ENCODE data around the gene MYBPHL.
A peak's percentile ranks its signal among the peaks of the same experiment; 100 is the strongest.

MYBPHL gene
- 0 to 1.4 (median 0) reads per million in 17 experiments for total RNA-seq

- DNase-seq, result no peak
Measured at GRCh38 chr1:109306832-109307273, at the start of gene MYBPHL. Gene MYBPHL, minus strand, starts transcription at chr1:109307011. Its CDS starts 20 bp downstream, at chr1:109306991.

- no peak for DNase-seq
Measured at GRCh38 chr1:109356505-109356904, 49.7 kb upstream of the MYBPHL start.

GRCh38 chr1:109354929-109355328, 48.1 kb upstream of the MYBPHL start:
- DNase-seq, result no peak

- DNase-seq, result no peak
Measured at GRCh38 chr1:109351457-109351856, 44.6 kb upstream of the MYBPHL start.

- DNase-seq, result no peak
Measured at GRCh38 chr1:109350655-109351054, 43.8 kb upstream of the MYBPHL start.

GRCh38 chr1:109350182-109350581, 43.4 kb upstream of the MYBPHL start:
- DNase-seq, result no peak

GRCh38 chr1:109347511-109347910, 40.7 kb upstream of the MYBPHL start:
- no peak for DNase-seq

GRCh38 chr1:109341944-109342930, 35.4 kb upstream of the MYBPHL start:
- no peak for DNase-seq

GRCh38 chr1:109338608-109339007, 31.8 kb upstream of the MYBPHL start:
- no peak for DNase-seq

- no peak for DNase-seq
Measured at GRCh38 chr1:109338091-109338490, 31.3 kb upstream of the MYBPHL start.

- no peak for DNase-seq
Measured at GRCh38 chr1:109335091-109335490, 28.3 kb upstream of the MYBPHL start.

GRCh38 chr1:109331113-109331512, 24.3 kb upstream of the MYBPHL start:
- peak in 1 of 4 experiments; percentile 16 for DNase-seq

GRCh38 chr1:109327285-109327684, 20.5 kb upstream of the MYBPHL start:
- DNase-seq, result no peak

GRCh38 chr1:109322974-109323373, 16.2 kb upstream of the MYBPHL start:
- no peak for DNase-seq

- no peak for DNase-seq
Measured at GRCh38 chr1:109319114-109319513, 12.3 kb upstream of the MYBPHL start.

- no peak for DNase-seq
Measured at GRCh38 chr1:109316506-109316905, 9.7 kb upstream of the MYBPHL start.

- peak in 1 of 4 experiments; percentile 12 for DNase-seq
Measured at GRCh38 chr1:109315288-109315687, 8.5 kb upstream of the MYBPHL start.

- DNase-seq, result no peak
Measured at GRCh38 chr1:109314795-109315194, 8.0 kb upstream of the MYBPHL start.

- DNase-seq, result peak; percentile 29 to 43 (median 38)
Measured at GRCh38 chr1:109312978-109313775, 6.4 kb upstream of the MYBPHL start.

- DNase-seq, result no peak
Measured at GRCh38 chr1:109312246-109312645, 5.4 kb upstream of the MYBPHL start.

GRCh38 chr1:109309347-109309746, 2.5 kb upstream of the MYBPHL start:
- DNase-seq, result peak in 2 of 4 experiments; percentile 40 to 45

- peak; percentile 23 to 53 (median 42) for DNase-seq
Measured at GRCh38 chr1:109307274-109308021, 637 bp upstream of the MYBPHL start.
